NB4 (cell line): ENCODE data around the gene ZNF70.

Source experiments
- DNase-seq: peaks from one replicate; pipeline ENCODE4 v3.0.0; 2010; ENCODE audit warnings: low read depth
- H3K4me3 ChIP-seq: one replicate; pipeline ENCODE4 v1.5.1; 2011; ENCODE audit warnings: mild to moderate bottlenecking, low read depth, low read length, moderate library complexity
- MYC ChIP-seq: IDR thresholded peaks from 2 replicates; pipeline ENCODE4 v1.6.1; 2011; ENCODE audit warnings: low read depth, low read length
- POLR2A ChIP-seq: IDR thresholded peaks from 2 replicates; pipeline ENCODE4 v1.6.1; 2011; ENCODE audit warnings: mild to moderate bottlenecking; ENCODE audit not compliant: insufficient read length; ENCODE audit errors: extremely low read depth
- TF ChIP-seq, protein P1 (sequence below): IDR thresholded peaks from one replicate; pipeline ENCODE4 v1.5.1; 2012; ENCODE audit warnings: low read depth, low read length
- TF ChIP-seq, protein P2 (sequence below): IDR thresholded peaks from 2 replicates; pipeline ENCODE4 v1.6.1; 2011; ENCODE audit warnings: low read depth, low read length

Gene ZNF70

DNA sequence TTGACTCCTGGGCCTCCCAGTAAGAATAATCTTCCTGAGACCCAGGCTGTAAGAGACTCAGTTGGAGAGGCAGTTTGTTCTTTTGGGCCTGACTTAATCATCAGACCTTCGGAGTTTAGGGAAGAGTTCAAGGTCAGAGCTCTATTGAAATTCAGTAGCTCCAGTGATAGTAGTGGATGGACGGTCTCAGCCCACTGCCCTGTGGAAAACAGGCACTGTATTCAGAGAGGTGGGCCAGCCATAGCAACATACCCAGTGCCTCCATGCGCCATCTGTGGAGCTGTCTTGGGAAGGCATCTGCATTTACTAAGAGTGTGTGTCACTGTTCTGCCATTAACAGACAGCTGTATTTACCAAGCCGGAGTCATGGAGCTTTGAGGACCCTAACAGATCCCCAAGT, 38.7 kb upstream of the ZNF70 start:
- no peak overlapping the region for H3K4me3 ChIP-seq
- no peak for TF ChIP-seq POLR2A
- no peak for TF ChIP-seq MYC
- TF ChIP-seq, protein P1, sequence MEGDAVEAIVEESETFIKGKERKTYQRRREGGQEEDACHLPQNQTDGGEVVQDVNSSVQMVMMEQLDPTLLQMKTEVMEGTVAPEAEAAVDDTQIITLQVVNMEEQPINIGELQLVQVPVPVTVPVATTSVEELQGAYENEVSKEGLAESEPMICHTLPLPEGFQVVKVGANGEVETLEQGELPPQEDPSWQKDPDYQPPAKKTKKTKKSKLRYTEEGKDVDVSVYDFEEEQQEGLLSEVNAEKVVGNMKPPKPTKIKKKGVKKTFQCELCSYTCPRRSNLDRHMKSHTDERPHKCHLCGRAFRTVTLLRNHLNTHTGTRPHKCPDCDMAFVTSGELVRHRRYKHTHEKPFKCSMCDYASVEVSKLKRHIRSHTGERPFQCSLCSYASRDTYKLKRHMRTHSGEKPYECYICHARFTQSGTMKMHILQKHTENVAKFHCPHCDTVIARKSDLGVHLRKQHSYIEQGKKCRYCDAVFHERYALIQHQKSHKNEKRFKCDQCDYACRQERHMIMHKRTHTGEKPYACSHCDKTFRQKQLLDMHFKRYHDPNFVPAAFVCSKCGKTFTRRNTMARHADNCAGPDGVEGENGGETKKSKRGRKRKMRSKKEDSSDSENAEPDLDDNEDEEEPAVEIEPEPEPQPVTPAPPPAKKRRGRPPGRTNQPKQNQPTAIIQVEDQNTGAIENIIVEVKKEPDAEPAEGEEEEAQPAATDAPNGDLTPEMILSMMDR: no peak
- DNase-seq: no peak

DNA sequence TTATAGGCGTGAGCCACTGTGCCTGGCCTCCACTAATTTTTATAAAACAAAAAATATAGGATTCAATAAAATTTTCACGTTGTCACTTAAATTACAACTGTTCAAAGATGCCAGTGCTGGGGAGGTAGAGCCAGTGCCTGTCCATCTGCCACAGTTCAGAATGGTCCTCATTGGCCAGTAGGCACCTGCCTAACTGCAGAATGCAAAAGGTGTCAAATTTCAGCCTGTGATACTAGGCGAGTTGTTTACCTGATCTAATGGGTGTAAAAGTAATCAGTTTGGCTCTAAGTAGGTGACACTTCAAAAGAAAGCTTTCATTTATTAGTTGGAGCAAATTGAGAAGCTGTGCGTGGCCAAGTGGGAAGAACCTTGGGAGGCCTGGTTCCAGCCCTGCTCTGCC, 38.2 kb upstream of the ZNF70 start:
- H3K4me3 ChIP-seq: no peak overlapping the region
- no peak for DNase-seq
- TF ChIP-seq, protein P1: no peak
- TF ChIP-seq MYC: no peak
- TF ChIP-seq, protein P2, sequence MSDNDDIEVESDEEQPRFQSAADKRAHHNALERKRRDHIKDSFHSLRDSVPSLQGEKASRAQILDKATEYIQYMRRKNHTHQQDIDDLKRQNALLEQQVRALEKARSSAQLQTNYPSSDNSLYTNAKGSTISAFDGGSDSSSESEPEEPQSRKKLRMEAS: no peak
- TF ChIP-seq POLR2A: no peak

DNA sequence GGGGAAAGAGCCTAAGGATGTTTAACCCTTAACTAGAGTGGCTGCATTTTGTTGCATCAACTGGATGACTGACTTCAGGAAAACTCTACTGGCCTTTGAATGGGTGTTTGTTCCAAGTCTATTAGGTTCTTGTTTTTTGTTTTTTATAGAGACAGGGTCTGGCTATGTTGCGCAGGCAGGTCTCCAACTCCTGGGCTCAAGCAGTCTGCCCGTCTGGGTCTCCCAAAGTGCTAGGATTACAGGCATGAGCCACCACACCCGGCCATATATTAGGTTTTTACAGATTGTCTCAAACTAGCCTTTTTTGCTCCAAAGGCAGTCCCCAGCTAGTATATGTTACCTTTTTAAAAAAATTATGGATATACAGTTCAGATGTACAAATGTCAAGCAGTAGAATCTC, 37.0 kb upstream of the ZNF70 start:
- TF ChIP-seq, protein P2: no peak
- TF ChIP-seq MYC (no peak), POLR2A (no peak)
- TF ChIP-seq, protein P1: no peak
- peak overlapping the region; percentile 94 for H3K4me3 ChIP-seq
- DNase-seq: no peak

DNA sequence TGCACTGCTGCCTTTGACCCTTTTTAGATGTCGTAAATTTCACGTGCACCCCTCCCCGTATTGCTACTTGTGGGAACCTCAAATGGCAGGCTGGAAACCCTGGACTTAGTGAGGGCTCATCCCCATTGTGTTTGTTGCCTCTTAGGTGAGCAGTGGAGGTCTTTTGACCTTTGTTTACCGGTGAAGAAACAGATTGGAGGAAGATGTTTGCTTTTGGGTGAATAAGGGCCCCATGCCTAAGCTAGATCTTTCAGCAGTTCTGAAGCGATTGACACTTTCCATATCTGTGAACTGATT, 36.6 kb upstream of the ZNF70 start:
- no peak for TF ChIP-seq MYC
- TF ChIP-seq, protein P2: no peak
- no peak for DNase-seq
- peak overlapping the region; percentile 94 for H3K4me3 ChIP-seq

DNA sequence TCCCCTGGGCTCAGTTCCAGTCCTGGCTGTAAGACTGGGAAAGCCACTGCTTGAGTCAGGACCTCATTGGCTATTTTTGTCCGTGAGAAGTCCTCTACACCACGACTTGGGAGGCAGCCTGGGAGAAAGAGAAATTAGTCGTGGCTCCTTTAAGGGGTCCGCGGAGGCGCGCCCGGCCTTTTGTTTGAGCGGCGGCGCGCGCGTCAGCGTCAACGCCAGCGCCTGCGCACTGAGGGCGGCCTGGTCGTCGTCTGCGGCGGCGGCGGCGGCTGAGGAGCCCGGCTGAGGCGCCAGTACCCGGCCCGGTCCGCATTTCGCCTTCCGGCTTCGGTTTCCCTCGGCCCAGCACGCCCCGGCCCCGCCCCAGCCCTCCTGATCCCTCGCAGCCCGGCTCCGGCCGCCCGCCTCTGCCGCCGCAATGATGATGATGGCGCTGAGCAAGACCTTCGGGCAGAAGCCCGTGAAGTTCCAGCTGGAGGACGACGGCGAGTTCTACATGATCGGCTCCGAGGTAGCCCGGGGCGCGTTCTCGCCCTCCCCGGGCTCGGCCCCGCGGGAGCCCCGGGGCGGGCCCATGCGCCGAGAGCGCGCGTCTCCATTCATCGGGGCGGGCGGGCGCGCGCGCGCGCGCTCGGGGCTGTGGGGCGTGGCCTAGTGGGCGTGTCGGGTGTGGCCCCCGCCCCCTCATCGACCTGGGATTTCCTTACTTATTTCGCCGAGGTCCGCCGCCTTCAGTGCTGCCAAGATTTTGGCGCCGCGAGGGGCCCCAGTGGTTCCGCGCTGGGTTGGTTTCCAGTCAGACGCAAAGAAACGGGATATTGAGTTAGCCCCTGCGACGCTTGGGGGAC, 36.1 kb upstream of the ZNF70 start, which contains the start of gene SMARCB1:
TSS of gene SMARCB1 (plus strand) at position 215 of the 848 bp plus-strand sequence. CDS start at position 419, 204 bp downstream.
- peak within 1 kb of the TSS; percentile 94 for H3K4me3 ChIP-seq
- DNase-seq: peak; percentile 90
- TF ChIP-seq, protein P2: no peak
- TF ChIP-seq, protein P1: no peak
- TF ChIP-seq POLR2A (no peak), MYC (no peak)

DNA sequence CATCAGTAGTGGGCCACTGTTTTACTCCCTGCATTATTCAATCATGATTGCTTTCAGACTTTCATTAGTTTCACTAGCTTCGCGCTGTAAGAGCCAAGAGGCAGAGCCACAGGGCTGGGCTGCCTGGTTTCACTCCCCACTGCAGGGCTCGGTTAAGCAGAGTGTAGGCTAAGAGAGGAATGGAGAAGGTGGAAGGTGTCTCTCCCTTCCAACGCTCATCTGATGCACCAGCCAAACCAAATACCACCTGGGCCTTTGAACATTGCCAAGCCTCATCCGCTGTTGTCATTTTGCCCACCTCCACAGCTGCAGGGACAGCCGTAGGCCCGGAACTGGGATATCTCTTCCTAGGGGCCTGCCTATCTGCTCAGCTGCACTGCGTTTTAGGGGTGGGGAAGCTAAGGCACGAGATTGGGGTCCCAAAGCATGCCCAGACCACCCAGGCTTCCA, 35.4 kb upstream of the ZNF70 start:
- H3K4me3 ChIP-seq: peak overlapping the region; percentile 68
- DNase-seq: no peak
- TF ChIP-seq MYC: no peak
- TF ChIP-seq, protein P2: no peak
- TF ChIP-seq, protein P1: no peak
- TF ChIP-seq POLR2A: no peak
